Measurements from ENCODE around the gene AMIGO3.
"Not testable (repeated sequence)": the region's sequence is repeated elsewhere in the genome, so short reads cannot be mapped to it uniquely, and the experiment has no call there.

Gene AMIGO3

DNA sequence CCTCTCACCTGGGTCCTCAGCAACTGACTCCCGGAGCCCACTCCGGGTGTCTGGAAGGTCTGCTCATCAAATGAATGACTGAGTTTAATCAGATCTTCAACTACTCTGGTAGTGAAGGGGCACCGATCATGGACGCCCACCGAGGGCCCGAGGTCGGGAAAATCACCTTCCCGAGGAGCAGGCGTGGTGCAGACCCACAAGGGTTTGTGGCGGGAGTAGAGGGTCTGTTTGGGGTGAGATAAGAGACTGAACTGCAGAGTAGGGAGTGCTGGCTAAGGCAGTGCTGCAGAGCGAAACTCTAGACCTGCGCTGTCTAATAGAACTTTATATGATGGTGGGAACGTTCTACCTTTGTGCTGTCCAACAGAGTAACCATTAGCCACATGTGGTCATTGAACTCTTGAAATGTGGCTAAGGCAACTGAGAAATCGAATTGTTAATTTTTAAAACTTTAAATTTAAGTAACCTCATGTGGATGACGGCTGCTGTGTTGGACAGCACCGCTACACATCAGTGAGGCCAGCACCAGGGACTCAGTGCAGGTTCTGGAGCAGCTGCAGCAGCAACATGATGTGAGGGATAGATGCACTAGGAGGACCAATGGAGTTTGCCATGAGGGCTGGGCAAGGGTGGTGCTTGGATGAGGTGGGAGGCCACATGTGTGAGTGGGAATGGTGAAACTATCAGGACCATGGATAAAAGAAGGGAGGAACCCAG lies 29.4 kb downstream of the AMIGO3 start:
- in situ Hi-C loops (cut with MboI; ENCODE audit: low sequenced_read_pairs) = not testable (repeated sequence)

DNA sequence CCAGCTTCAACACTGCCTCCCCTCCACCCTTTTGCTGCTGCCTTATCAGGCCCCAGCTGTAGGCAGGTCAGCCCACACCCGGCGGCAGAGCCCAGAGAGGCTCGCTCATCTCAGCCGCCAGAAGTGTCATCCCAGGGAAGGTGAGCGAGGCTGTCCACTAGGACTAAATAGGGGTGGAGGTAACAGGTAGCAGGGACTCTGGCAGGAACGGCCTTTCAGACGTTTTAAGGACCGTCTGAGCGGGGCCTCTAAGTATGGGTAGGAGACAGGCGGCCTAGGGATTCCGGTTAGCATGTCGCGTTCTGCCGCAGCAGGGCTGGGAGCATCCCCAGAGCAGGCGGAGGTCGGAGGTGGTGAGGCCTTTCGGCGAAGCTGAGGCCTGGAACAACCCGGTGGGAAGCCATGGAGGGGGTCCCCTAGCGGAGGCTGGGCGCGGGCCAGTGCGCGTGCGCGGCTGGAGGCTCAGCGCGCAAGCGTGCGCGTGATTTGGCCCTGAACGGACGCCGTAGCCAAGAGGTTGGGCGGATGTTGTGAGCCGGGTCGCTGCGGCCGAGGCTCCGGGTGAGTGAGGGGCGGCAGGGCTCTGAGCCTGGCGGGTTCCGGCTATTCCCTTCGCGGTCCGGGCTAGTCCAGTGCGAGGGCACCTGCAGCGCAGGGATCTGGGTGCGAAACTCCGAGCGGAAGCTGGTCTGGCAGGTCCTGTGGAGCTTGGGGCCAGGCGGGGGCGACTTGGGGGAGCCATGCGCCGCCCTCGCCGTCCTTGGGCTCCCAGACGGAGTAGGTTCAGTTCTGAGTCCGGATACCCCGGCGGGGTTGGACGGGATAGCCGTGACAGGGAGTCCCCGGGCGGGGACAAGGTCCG lies 30.2 kb downstream of the AMIGO3 start, which contains the start of the genes MST1 and RNF123:
MST1 (minus strand) TSS at position 429 of the 862 bp plus-strand sequence. CDS start 783 bp downstream, outside the sequence.
RNF123 (plus strand) TSS at position 512 of the 862 bp plus-strand sequence. CDS start 1,609 bp downstream, outside the sequence.
- in situ Hi-C loops (cut with MboI; ENCODE audit: low sequenced_read_pairs) = no loop called here

DNA sequence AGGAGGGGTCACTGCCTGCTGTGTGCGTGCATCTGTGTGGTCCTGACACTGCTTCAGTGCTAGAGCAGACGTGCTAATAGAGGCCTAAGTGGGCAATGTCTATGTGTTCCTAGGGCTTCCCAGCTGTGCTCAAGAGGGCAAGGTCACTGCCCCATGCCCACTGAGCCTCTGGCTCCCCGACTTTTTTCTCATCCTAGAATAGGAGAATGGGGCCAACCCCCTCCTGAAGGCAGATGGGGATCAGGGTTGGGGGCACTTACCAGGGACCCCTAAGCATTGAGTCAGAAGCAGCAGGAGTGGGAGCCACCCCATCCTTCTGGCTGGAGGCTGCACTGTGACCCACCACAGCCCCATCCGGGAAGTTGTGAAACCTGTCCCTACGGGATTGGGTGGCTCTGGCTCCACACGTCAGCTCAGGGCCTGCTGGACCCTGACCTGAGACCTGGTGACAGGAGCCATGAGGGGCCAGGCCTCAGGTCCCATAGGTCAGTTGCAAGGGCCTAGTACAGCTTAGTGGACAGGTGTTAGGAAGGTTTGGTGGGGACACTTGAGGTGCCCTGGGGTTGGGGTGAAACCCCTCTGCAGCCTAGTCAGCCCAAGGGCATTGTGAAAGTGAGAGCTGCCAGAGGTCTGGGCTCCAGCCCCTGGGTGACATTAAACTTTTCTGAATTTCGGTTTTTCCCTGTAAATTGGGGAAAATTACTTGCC lies 31.0 kb downstream of the AMIGO3 start:
- in situ Hi-C loops (cut with MboI; ENCODE audit: low sequenced_read_pairs) = not testable (repeated sequence)

DNA sequence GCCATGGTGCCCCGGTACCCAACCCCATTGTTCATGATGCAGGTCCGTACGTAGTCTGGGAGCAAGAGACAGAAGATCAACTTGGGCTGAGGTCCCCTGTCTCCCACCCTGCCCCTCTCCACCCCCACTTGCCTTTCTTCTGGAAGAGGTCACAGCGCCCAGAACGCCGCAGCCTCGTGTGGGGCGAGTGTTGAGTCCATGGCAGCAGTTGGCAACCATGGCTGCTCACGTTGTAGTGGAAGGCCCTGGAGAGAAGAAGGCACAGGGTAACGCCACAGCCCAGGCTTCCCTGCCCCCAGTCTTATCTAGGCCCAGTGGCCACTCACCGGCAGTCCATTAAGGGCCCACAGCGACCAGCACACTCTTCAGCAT lies 32.1 kb downstream of the AMIGO3 start:
- in situ Hi-C loops (cut with MboI; ENCODE audit: low sequenced_read_pairs) = not testable (repeated sequence)

DNA sequence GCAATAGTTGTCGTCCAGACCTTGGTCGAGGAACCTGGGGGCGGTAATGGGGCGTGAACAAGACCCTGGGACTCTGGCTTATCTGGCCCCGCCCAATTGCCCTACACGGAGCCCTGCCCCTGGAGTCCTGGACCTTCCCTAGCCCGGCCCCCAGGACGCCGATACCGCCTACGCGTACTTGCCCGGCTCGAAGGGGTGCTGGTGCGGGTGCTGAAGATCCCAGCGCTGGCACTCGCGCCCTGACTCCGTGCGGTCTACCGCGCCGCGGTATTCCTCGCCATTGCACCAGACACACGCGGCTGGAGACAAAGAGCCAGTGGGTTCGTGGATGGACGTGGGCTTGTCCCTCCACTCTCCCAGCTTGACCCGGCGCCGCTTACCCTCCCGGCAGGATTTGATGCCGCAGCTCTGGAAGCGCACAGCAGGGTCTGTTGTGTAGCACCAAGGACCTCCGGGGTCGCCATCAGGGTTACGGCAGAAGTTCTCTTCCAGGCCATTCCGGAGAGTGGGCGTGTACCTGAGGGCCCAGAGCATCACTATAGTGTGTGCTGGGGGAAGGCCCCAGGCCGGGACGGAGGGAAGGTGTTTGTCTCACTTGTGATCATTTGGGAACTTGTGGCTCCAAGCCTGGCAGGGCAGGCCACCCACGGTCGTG lies 32.6 kb downstream of the AMIGO3 start:
- in situ Hi-C loops (cut with MboI; ENCODE audit: low sequenced_read_pairs) = not testable (repeated sequence)

DNA sequence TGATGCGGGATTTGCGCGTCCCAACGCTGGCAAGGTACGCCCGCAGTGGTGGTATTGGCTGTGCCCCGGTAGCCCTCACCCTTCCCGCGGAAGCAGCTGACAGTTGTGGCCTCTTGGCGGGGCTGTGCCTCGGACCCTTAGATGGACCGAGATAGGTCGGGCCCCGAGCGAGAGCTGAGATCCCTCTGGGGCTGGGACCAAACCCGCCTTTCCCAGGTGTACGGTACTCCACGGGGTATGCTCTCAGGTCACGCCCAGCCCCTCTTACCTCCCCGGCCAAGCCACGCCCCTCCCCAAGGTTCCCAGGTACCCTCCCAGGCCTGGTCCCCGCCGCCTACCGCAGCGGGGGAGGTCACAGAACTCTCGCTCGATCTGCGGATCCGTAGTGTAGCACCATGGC lies 33.1 kb downstream of the AMIGO3 start:
- in situ Hi-C loops (cut with MboI; ENCODE audit: low sequenced_read_pairs) = not testable (repeated sequence)

DNA sequence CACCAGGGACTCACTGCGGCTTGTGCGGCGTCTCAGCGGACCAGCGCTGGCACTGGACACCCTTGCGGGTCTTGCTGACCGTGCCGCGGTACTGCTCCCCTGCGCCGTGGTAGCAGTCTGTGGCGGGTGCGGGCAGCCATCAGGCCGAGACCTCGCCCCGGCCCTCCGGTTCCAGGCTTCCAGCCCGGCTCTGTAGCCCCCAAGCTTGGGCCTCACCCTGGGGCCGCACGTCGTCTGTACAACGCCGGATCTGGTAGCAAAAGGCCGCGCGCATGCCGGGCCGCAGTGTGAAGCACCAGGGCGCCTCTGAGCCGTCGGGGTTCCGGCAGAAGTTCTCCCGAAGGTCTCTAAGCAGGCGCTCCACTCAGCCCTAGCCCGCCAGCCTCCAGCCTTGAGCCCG lies 33.6 kb downstream of the AMIGO3 start:
- in situ Hi-C loops (cut with MboI; ENCODE audit: low sequenced_read_pairs) = not testable (repeated sequence)

DNA sequence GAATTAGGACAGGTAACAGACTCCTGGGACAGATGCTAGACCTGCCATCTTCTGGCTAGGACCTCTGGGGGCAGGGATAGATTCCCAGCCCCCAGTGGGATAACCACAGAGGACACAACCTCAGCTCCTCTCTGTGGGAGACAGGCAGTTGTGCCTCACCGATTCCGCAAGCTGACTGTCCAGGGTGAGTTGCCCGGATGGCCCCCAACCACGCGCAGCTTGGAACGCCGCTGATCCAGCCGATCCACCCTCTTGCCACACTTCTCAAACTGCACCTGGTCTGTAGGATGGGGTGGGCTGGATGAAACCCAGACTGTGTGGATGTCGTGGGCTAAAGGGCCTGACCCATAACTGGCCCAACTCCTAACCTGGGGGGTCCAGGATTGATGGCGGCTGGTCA lies 34.4 kb downstream of the AMIGO3 start:
- in situ Hi-C loops (cut with MboI; ENCODE audit: low sequenced_read_pairs) = not testable (repeated sequence)

DNA sequence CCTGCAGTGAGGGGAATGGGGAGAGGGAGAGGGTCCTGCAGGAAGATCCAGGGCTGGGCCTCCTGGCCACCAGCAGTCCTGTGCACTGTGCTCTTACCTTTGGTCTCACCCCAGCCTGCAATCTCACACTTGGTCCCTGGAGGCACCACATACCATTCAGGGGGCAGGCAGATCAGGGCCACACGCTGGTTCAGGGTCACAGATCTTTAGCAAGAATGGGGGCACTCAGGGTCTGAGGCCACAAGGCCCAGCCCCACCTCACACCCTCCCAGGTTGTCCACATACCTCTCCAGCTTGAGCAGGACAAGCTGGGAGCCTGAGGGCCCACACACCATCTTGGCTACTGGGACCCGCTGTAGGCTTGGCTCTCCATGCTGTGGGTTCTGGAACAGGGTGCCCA lies 35.0 kb downstream of the AMIGO3 start:
- in situ Hi-C loops (cut with MboI; ENCODE audit: low sequenced_read_pairs) = not testable (repeated sequence)

DNA sequence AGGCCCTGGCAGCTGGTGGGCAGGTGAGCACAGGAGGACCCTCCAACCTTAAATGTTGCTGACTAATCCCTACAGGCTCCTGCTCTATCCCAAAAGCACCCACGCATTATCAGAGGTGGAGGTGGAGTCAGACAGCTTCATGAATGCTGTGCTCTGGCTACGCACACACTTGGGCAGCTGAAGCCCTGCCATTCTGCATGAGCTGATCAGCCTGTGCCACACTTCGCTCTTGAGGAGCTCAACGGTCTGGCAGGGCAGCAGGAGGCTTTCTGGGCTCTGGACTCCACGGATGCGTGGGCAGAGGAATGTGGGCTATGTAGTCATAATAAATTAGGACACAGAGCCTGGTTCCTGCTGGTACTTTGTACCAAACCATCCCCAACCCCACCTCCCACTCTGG lies 36.3 kb downstream of the AMIGO3 start:
- in situ Hi-C loops (cut with MboI; ENCODE audit: low sequenced_read_pairs) = no loop called here

DNA sequence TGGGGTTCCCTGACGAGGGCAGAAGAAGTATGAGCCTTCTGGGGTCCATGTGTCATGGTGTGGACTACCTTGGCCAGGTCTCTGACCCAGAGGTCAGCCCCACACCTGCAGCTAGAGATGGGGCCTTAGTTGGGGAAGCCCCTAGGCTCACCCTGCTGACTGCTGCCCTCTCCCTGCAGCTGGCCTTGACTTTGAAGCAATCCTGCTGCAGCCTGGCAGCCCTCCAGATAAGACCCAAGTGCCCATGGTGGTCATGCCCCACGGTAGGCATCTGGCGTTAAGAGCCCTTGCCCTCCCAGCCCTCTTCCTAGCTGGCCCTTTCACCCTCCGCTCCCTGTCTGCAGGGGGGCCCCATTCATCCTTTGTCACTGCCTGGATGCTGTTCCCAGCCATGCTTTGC lies 37.9 kb downstream of the AMIGO3 start:
- in situ Hi-C loops (cut with MboI; ENCODE audit: low sequenced_read_pairs) = no loop called here

DNA sequence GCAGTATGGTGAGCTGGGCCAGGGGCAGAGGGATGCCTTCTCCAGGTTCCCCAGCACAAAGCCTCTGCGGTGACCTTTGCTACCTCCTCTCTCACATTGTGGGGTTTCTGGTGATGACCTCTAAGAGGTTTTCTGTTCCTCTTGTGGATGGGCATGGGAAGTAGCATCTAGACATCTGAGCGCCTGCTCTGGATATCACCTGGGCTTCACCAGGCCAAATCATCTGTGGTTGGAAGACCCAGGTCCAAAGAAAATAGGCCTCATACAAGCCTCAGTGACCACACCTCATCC lies 38.3 kb downstream of the AMIGO3 start:
- in situ Hi-C loops (cut with MboI; ENCODE audit: low sequenced_read_pairs) = no loop called here

DNA sequence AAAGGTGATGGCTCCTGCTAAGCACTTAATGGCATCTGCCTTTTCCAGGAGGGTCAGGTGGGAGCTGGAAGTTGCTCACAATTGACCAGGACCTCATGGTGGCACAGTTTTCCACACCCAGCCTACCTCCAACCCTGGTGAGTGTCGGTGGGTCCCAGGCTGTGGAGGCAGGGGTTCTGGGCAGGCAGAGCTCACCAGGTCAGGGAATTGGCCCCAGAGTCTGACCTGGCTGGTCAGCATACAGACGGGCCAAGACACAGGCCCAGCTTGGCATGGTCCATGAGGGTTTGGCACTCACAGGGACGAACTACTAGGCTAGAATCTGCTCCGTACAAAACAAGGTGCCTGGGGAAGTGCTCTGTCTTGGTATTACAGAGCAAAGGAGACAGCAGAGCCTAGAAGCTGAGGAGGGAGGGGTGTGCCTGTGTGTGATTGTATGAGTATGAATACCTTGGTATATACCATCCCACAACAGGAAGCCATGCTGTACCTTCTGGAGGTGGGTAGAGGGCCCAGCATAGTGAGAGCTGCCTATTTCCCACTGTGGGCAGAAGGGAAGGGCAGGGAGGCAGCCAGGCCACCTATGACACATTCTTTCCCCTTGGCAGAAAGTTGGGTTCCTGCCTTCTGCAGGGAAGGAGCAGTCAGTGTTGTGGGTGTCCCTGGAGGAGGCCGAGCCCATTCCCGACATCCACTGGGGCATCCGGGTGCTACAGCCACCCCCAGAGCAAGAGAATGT lies 38.8 kb downstream of the AMIGO3 start:
- in situ Hi-C loops (cut with MboI; ENCODE audit: low sequenced_read_pairs) = no loop called here

DNA sequence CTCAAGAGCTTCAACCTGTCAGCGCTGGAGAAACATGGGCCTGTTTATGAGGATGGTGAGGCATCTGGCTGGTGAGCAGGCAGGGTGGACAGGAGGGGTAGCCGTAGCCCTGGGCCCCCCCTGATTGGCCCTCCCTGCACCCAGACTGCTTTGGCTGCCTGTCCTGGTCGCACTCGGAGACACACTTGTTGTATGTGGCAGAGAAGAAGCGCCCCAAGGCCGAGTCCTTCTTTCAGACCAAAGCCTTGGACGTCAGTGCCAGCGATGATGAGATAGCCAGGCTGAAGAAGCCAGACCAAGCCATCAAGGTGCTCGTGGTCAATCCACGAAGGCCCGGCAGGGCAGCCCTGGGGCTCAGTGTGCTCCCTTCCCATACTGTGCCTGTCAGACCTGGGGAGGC lies 43.6 kb downstream of the AMIGO3 start:
- in situ Hi-C loops (cut with MboI; ENCODE audit: low sequenced_read_pairs) = no loop called here

DNA sequence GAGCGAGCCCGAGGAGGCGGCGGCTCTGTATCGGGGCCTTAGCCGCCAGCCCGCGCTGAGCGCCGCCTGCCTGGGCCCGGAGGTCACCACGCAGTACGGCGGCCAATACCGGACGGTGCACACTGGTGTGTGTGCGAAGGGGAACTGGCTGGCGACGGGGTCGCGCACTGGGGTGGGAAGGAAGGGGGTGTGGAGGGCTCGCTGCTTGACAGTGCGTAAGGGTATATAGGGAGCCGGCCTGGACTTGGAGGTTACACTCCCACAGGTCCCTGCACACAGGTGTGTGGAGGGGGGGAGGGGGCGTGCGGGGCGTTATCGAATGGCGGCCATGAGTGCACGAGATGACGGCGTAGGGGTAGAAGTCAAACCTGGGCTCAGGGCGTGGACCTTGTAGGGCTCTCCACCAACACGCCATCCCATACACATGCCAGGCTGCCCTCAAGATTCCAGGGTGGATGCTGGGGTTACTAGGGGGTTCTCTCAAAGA lies 44.9 kb downstream of the AMIGO3 start:
- in situ Hi-C loops (cut with MboI; ENCODE audit: low sequenced_read_pairs) = loop anchor here (25.0 kb wide), 1 partner anchor 137 kb away; no protein-coding TSS in a partner anchor

DNA sequence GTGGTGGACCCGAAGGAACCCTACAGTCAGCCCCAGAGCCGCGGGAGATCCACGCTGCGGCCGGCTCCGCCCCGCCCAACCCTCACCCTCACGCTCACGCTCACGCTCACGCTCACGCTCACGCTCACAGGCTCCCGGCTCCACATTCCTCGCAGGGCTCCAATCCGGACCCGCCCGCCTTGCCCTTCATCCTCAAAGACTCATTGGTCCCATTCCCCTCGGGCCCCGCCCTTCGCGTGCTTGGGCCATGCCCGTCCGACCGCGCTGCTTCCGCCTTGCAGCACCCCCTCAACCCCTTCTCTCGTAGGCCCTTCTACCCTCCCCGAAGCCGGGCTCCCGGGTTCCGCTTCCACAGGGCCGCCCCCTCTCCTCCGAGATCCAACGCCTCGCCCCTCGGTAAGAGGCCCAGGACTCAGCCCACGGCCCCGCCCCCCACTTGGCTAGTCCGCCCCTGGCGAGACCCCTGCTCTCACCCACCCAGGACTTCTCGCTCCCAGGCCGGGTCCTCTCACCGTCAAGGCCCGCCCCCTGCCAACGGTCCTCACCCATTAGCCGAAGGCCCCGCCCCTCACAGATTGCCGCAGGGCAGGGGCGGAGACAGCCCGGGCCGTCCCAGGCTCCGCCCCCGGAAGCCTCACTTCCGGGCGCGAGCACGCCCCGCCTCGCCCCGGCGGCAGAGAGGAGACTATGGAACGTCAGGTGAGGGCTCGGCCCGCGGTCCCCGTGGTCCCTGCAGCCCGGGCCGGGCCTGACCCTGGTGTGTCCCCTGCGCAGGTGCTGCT lies 45.6 kb downstream of the AMIGO3 start, which contains the start of gene APEH:
APEH (plus strand) TSS at position 637 of the 782 bp plus-strand sequence; CDS start at position 688, 51 bp downstream.
- in situ Hi-C loops (cut with MboI; ENCODE audit: low sequenced_read_pairs) = loop anchor here (25.0 kb wide), 1 partner anchor 137 kb away; no protein-coding TSS in a partner anchor

DNA sequence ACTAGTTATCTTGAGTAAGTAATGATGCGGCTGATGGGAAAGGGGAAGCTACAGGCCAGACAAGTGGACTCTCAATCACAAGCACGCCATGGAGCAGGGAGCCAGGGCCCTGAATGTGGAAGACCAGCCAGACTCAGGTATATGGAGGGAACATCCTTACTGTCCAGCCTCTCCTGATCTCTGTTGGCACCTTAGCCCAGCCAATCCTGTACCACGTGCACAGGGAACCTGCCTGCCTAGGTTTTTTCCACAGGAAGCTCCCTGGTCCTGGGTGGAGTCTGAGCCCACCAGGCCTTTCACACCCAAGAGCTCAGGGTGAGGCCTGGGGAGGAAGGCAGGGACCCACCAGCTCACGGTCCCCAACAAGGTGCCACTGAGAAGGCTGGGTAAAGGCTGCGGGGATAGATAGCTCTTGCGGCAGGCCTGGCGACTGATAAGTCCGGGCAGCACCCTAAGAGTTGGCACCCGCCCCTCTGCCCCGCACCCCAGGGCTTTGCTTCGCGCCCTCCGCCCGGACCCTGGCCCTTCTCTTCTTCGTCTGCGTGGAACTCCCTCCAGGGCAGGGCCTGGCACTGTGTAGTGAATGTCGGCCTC lies 46.3 kb downstream of the AMIGO3 start:
- in situ Hi-C loops (cut with MboI; ENCODE audit: low sequenced_read_pairs) = loop anchor here (25.0 kb wide), 1 partner anchor 136 kb away; no protein-coding TSS in a partner anchor
